H1 (cell line): ENCODE data around the gene MYOZ2. TPM values are rescaled to one million over a fixed set of nuclear protein-coding genes. Genes with fewer than 3 reads are reported as not detected.

Experiments
- ATF3 ChIP-seq: IDR thresholded peaks from 2 replicates; pipeline ENCODE4 v1.6.1; 2011; ENCODE audit warnings: low read depth, mild to moderate bottlenecking, low read length; ENCODE audit not compliant: insufficient read depth
- HDAC2 ChIP-seq, 2 experiments: fragments of 300-600 bp in 1 of 2; sonication (generic) in 1 of 2; IDR thresholded peaks; 2 replicates each; pipeline ENCODE4 v1.6.1; 2011 to 2012; ENCODE audit warnings: low read depth in 2 of 2, low read length in 2 of 2, mild to moderate bottlenecking in 2 of 2, moderate library complexity in 2 of 2, borderline replicate concordance in 1 of 2, inconsistent platforms in 1 of 2
- HDAC6 ChIP-seq: IDR thresholded peaks from one replicate; pipeline ENCODE4 v1.7.1; 2012; ENCODE audit warnings: low read depth, mild to moderate bottlenecking, inconsistent platforms, low read length, moderate library complexity
- KDM4A ChIP-seq: IDR thresholded peaks from one replicate; pipeline ENCODE4 v1.7.1; 2012; ENCODE audit warnings: low read depth, mild to moderate bottlenecking, moderate library complexity, low read length, inconsistent platforms; ENCODE audit not compliant: severe bottlenecking
- RFX5 ChIP-seq: IDR thresholded peaks from 2 replicates; pipeline ENCODE4 v1.6.1; 2011; ENCODE audit warnings: low read depth, low read length, improper control_type of control experiment, borderline replicate concordance
- SRF ChIP-seq: IDR thresholded peaks from 2 replicates; pipeline ENCODE4 v1.6.1; 2011; ENCODE audit warnings: mild to moderate bottlenecking, low read depth, low read length, moderate library complexity
- SUZ12 ChIP-seq: fragments of 200-600 bp; sonication (generic); IDR thresholded peaks from 2 replicates; pipeline ENCODE4 v1.6.1; 2012; ENCODE audit warnings: mild to moderate bottlenecking, inconsistent platforms, low read length, moderate library complexity, mixed read lengths
- YY1 ChIP-seq: IDR thresholded peaks from 2 replicates; pipeline ENCODE4 v1.6.1; 2011; ENCODE audit warnings: low read depth, mild to moderate bottlenecking, low read length
- ZNF274 ChIP-seq: IDR thresholded peaks from 2 replicates; pipeline ENCODE4 v1.7.0; 2012; ENCODE audit warnings: low read length, borderline replicate concordance; ENCODE audit errors: extremely low read depth
- polyA plus RNA-seq, 7 experiments: library from polyadenylated mRNA; depleted of rRNA in 3 of 7; stranded (reverse) in 5 of 7; unstranded in 2 of 7; fragments of >200 nt in 5 of 7; fragments of 200-250 nt in 2 of 7; gene quantifications; 1 replicate in 5 of 7; 2 replicates in 1 of 7; 4 replicates in 1 of 7; pipeline versions ENCODE4 v1.2.1 to v1.2.3, GENCODE V29; 2011 to 2013; ENCODE audit warnings: missing spikeins in 2 of 7, mixed read lengths in 2 of 7
- total RNA-seq: library from RNA; stranded (reverse); fragmentation: NEBNext Ultra II Directional; extraction: Animal tissue kit (Norgen Biotek cat#: 25700); gene quantifications from 2 replicates; pipeline ENCODE4 v1.2.1, GENCODE V29; 2021

MYOZ2 gene
- total and polyA plus RNA-seq, 2 of the 8 experiments (the other 6 are each of a cell fraction or from before 2014, with no cell fraction given): not detected

GRCh38 chr4:119106036-119107000 is 29.3 kb upstream of the MYOZ2 start (continued):
- TF ChIP-seq YY1: no peak
- TF ChIP-seq SUZ12: no peak
- no peak for TF ChIP-seq SRF
- no peak for TF ChIP-seq KDM4A
- no peak for TF ChIP-seq ATF3
- no peak for TF ChIP-seq ZNF274
- no peak for TF ChIP-seq HDAC6
- no peak for TF ChIP-seq HDAC2 (IDR thresholded peaks at IDR 0.05; ENCODE audit: borderline replicate concordance in 1 of 2, low read depth in 2 of 2, low read length in 2 of 2)
- TF ChIP-seq RFX5: no peak
